ENCODE measurements around the gene STRN4.

- TF ChIP-seq CTCF (IDR thresholded peaks at IDR 0.05; ENCODE audit: extremely low read depth in 1 of 2, insufficient read depth in 1 of 2, low read depth in 1 of 2, low read length in 2 of 2) (no peak), POLR2A (IDR thresholded peaks at IDR 0.05; ENCODE audit: low read depth, low read length) (no peak), MAX (IDR thresholded peaks at IDR 0.05; ENCODE audit: insufficient read depth, insufficient read length) (no peak), MYC (IDR thresholded peaks at IDR 0.05; ENCODE audit: low read depth, low read length) (no peak), EZH2 (IDR thresholded peaks at IDR 0.05; ENCODE audit: borderline replicate concordance, low read depth, low read length, severe bottlenecking) (no peak), POLR2AphosphoS5 (IDR thresholded peaks at IDR 0.05; ENCODE audit: insufficient read depth, low read depth, low read length) (no peak)
These were observed 39.7 kb upstream of the STRN4 start for GRCh38 chr19:46785980-46786235.
